Measurements from ENCODE around the gene ANO7. TPM values are rescaled to one million over a fixed set of nuclear protein-coding genes. Genes with fewer than 3 reads are reported as not detected.
A peak's percentile ranks its signal among the peaks of the same experiment; 100 is the strongest.

Gene ANO7
- total RNA-seq, 1 donor from 2014 or later = 0.45 TPM

DNA sequence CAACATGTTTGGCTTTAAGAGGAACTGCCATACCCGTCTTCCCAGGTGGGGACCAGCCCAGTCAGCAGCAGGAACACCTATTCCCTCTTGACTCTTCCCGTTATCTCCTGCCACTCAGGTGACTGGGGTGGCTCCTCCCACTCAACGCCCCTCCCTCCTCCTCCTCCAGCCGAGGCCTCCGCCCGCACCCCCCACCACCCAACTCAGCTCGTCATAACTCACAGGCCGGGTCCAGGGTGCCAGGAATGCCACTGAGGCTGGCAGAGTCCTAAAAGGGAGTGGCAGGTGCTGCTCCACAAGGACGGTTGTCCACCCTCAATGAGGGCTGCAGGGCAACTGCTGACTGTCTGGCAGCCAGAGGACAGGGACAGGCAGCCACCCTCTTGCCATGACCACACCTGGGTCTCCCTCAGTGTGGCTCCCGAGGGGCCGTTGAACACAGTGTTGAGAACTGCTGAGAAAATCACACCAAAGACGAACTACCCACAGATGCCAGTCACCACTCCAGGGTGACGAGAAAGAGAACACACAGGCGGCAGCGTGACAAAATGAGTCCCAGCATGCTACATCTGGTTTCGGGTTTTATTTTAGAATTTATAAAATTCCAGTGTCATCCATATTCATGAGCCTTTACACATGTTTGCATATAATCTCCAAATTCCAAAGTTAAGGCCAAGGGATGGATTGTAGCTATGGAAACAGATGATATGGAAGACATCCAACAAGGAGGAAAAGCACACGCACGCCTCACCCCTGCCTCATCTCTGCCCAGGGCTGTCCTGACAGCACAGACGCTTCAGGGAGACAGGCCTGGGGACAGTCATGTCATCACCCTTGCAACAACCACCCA is 38.5 kb downstream of the ANO7 start:
- no peak for DNase-seq (ENCODE audit: low read depth)

DNA sequence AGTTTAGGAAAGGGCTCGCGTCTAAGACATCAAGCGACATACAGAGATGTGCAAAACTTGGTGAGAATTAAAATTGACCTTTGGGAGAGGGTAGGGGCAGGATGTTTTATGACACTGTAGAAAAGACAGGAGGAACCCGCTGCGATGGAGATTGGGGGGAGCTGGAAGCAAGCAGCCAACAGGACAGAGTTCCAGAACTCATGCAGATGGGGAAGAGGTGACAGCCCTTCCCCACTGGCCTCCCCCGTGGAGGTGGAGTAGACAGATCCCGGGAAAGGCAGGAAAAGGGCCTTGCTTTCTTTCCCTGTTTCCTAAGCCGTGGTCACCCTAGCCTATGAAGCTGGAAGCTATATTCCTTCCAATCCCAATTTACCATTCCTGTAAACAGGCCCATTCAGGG is 39.1 kb downstream of the ANO7 start:
- DNase-seq (ENCODE audit: low read depth) = no peak

DNA sequence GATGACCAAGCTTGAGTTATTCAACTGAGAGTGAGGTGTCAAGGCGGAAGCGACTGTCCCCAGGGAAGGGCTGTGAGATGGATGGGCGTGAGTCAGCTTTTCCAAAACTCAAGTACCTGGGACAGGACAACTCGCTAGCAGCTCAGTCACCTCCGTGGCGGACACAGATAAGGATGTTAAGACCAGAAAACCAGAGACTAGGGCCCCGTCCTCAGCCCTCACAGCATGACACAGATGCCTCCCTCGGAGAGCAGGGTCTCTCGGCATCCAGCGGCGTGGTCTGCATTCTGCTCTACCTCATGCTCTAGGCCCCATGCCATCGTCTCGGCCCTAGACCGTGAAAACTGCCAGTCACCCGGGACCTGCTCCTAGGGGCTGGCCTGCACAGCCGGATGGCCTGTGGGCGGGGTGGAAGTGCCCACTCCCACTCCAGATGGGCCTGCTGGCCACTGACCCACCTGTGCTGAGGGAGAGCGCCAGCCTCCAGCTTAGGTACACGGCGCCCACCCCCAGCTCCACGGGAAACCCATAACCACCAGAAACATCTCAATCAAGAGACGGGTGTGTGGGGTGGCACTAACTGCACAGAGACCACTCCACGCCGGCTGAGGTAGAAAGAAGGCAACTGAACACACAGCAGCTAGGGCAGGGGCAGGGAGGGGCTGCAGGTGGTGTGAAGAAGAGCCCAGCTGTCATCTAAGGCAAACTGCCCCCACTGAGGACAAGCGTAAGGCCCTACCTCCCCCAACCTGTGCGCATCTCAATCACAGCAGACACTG is 39.8 kb downstream of the ANO7 start:
- no peak for DNase-seq (ENCODE audit: low read depth)

DNA sequence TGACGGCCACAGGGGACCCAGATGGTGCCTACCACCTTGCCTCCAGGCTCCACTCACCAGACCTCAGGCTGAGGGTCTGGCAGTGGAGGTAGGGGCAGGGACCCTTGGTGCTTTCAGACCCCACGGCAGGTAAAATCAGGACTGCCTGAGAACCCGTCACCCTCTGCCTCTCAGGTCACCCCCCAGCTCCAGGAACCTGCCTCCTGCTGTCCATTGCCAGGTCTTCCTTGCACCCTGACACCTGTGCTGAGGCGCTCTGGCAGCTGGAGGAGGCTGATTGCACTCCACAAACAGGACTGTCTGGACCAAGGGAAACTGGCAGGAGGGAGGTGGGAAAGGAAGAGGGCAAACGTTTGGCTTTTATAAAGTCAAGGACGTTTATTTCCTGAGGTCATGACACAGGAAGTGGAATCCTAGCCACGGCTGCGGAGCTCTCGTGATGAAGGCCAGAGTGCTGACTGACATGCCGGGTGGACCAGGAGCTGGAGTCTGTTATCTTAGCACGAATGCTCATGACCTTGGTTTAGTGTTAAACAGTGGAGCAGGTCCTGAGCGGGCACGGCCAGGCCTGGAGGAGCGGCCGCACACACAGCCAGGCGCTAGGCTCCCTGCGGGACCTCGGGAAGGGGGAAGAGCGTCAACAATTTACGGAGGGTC is 40.5 kb downstream of the ANO7 start:
- DNase-seq (ENCODE audit: low read depth) = no peak

DNA sequence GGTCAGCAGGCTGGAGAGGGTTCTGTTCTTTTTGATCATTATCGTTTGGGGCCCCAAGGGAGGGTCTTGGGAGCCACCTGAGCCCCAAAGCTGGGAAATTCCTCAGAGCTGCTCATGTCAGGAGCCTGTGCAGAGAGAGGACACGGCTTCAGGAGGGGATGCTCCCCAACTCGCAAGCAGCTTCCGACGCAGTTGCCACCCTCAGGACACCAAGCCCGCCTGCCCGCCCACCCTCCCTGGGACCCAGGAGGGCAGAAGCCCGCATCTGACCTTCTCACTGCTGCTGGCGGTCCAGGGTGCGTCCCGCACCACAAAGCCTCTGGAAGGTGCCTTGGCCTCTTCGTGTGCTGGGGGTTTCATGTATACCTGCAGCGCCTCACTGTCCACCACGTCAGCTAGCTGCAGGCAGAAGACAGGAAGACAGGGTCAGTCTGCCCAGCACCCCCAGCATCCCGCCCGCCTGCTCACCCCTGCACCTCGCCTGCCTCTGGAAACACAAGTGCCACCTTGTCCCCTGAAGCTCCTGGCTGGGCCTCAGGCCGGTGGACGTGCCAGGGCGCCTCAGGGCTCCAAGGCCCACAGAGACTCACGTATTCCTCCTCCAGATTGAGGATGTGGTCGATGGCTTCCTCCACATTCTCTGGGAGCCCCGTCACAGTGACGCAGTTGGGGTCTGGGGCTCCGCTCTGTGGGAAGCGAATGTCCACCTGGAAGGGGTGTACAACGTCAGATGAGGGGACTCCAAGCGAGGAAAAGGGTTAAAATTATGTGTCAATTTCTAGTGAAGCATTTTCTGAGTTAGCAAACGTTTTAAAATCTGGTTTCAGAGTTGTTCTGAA is 41.3 kb downstream of the ANO7 start:
- DNase-seq (ENCODE audit: low read depth) = no peak

DNA sequence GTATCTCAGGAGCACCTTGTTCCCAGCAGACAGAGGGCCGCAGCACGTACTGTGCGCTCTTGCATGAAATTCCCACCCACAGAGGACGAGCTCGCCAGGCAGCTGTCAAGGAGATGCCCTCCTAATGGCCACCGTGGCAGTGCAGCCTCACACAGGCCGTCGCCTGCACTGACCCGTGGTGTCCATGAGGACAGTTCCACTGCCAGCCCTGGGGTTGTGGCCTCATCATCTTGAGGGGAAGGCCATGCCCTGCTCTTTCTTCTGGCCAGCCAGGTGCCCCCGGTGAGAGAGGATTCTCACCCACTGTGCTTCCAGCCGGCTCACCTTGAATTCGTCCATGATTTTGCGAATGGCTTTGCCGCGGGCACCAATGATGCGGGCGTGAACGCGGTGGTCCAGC is 42.0 kb downstream of the ANO7 start:
- DNase-seq (ENCODE audit: low read depth) = no peak

DNA sequence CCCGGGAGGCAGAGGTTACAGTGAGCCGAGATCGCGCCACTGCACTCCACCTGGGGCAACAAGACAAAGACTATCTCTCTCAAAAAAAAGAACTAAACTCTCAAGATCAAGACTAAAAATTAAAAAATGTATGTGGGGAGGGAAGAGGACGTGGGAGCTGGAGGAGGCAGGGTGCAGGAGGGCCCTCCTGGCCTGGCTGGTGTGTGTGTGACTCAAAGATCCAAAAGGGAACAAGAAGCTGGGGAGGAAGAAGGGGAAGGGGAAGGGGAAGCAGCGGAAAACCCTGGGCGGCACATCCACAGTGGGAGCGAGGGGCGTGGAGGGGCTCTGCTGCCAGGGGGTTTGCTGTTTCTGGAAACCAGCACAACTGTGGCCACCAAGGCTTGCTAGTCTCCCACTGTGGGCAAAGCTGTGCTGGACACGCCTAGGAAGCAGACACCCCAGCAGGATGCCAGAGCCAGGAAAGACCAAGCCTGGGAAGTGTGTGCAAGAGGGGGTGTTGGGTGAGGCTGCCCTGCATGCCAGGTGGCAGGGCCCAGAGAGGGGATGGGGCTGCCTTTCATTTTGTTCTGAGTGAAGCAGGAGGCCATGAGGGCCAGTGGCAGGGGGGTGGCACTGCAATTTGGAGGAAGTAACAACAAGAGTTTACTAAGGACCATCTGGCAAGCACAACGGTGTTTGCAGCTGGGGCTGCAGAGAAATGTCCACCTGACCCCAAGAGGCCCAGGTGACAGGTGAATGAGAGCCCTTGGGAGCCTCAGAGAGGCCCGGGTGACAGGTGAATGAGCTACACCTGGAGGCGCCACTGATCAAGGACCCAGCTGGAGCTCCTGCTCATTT is 44.5 kb downstream of the ANO7 start:
- peak; percentile 48 for DNase-seq (ENCODE audit: low read depth)

DNA sequence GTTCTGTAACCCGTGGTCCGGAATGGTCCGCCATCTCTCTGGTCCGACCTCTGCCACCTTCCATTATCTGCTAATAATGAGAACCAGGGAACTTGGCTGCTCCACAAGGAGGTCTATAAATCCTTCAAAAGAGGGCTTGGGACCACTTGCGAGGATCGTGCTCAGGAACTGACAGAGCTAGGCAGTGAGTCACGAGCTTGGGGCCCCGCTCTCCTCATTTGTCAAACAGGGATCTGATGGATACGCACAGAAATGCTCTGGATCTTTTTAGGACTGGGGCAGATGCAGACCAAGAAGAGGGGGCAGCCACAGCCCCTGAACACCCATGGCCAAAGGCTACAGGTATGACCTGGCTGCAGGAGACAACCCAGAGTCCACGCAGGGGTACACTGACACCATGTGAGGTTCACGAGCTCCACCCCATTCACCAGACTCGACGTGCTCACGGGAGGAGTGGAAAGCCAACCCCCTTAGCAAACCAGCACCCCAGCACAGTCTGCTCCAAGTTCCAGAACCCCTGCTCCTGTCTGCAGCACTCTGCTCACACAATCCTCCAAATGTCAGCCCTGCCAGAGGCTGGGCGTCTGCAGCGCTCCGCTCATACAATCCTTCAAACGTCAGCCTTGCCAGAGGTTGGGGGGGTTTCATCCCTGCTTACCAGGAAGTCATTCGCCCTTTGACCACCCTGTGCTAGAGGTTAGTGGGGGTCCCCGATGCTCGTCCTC is 45.8 kb downstream of the ANO7 start:
- no peak for DNase-seq (ENCODE audit: low read depth)

DNA sequence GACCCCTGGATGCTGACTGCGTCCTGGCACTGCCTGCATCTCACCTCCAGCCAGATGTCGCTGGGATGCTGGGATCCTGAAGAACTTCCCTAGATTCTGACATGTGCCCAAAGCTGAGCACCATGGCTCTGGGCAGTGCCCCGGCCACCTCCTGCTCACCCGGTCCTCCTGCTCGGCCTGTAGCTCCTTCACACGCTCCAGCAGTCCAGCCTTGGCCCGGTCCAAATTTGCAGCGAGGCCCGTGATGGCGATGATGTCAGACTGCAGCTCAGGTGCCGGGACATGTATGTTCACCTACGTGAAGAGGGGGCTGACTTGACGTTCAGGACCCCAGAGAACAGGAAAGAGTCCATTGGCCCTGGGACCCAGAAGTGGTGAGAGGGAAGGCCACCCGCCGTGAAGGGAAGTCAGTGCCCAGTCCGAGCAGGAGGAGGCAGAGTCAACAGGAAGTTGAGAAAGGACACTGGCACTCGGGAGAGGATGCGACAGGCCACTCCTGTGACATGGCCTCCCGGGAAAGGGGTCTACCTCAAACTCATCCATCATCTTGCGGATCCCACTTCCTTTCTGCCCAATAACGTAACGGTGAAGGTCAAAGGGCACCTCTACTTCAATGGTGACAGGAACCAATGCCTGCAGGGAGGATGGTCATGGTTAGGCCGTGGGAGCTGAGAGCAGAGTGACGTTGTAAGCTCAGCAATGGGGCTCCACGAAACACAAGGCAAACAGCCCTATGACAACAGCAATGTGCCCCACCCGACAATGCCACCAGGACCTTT is 46.7 kb downstream of the ANO7 start:
- no peak for DNase-seq (ENCODE audit: low read depth)

DNA sequence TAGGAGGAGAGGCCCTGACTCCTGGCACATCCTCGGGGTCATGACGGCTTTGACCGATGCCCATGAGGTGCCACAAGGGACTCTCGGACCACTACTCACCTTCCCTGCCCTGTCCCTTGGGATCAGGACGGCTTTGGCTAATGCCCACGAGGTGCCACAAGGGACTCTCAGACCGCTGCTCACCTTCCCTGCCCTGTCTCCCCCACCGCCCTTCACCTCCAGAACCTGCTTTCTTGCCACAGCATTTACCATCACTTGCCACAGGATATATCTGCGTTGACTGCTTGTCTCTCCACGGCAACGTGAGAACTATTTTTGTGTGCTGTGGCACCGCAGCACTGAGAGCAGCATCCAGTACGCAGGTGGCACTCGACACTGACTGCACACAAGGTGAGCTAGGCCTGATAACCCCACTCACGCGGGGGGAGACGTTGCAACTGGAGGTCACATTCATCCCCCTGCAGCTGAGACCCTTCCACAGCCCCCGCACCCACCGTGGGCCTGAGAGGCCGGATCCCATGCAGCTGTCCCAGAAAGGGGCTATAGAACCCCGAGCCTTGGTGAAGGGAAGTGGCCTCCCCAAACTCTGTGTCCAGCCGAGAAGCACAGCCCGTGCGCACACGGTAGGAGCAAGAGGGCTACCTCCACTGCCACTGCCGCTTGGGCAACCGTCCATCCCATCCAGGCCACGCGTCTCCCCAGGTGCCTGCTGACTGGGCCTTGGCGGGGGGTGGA is 47.5 kb downstream of the ANO7 start:
- no peak for DNase-seq (ENCODE audit: low read depth)

DNA sequence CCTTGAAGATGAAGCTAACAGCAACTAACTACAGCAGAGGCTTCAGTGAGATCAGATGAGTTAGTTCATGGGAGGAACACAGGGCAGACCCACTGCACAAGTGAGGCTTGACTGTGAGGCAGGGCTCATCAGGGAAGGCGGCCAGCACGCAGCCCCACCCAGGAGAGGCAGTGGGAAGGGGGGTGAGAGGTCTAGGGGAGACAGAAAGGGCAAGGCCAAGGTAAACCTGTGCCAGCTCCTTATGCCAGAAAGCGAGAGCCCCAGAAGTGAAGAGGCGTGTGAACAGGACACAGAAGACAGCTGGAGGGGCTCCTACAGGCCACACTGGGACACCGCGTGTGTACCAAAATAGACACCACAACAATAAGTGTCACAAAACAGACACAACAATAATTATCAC is 48.6 kb downstream of the ANO7 start:
- DNase-seq (ENCODE audit: low read depth) = peak; percentile 15

DNA sequence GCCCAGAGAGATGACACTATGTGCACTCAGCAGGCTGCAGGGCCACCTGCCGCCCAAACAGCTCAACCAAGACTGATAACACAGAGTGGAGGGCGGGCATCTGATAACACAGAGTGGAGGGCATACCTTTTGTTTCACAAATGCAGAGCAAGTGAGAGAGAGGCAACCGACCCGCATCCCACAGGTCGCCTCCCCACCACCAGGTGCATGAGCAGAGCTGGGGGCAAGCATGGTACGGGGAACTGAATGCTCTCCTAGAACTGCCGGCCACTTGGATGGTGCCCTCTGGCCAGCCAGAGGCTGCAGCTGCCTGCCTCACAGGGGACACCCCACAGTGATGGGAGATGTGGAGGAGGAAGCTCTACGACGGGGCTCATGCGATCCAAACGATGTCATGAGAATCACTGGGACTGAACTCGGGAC is 49.5 kb downstream of the ANO7 start:
- DNase-seq (ENCODE audit: low read depth) = no peak

DNA sequence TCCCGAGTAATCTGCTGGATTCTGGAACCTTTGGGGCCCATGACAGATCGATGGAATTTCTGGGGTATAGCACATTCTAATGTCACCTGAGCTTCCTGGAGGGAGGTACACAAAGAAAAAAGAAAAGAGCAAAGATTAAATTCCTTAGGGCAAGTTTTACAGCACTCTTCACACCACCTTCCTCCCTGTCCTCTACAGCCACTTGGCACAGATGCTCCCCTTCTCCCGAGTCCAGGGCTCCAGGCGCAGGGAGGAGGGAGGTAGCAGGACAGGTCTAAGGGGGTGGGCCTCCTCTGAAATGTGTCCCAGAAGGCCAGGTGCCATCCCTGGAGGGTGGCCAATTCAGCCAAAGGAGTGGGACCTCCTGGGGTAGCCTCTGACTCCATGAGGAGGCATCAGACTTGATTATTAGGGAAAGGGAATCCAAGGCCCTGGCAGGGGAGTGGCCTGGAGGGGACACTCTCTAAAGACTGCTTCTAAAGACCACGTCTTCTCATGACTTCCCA is 50.3 kb downstream of the ANO7 start:
- DNase-seq (ENCODE audit: low read depth) = no peak

DNA sequence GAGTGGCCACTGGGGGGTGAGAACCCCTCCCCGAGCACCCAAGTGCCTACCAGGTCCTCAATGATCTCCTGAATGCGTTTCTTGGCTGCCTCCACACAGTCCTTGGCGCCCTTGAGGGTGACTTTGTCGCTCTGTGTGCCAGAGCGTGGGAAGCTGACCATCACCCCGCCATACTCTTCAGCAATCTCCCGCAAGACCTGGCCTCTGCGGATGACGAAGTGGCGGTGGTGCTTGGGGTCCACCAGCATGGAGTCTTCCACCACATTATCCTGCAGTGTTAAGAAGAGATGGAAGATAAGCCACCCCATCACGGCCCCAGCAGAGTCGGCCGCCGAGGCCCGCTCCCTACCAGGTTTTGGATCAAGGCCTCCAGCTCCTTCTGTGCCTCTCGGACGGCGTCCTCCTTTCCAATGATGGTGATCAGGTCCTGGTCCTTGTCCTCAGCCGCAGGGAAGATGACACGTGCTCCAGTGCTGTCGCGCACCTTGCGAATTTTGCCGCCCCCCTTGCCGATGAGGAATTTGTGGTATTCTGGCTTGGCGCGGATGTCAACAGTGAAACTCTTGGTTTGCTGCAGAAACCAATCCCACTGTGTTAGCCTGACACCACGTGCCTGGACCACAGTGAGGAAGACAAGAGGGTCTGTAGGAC is 51.2 kb downstream of the ANO7 start:
- DNase-seq (ENCODE audit: low read depth) = no peak

DNA sequence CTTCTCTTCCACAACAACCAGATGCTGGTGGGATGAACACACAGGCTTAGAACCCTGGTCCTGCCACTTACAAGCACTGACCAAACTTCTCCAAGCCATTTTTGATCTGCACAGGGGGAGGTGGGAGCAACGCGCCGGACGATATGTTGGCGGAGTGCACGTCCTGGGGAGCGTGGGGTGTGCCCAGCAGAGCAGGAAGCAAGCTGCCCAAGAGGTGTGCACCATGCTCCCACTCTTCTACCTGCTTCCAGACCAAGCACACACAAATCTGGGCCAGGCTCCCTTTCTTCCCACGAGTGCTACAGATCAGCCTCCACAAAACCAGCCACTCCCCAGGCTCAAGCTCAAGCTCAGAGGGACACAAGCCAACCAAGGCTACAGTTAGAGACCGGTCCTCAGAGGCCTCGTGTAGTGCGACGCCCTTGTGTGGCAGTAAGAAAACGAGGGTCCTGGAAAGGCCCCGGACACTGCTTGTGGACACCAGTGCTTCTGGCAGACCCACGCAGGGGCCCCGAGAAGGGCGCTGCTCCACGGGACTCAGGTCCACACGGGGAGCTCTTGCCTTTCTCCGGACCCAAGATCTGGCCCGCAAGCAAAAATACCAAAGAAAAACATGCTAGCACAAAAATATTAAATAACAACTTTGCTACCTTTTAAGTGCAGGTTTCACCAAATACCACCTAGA is 52.0 kb downstream of the ANO7 start:
- DNase-seq (ENCODE audit: low read depth) = no peak

DNA sequence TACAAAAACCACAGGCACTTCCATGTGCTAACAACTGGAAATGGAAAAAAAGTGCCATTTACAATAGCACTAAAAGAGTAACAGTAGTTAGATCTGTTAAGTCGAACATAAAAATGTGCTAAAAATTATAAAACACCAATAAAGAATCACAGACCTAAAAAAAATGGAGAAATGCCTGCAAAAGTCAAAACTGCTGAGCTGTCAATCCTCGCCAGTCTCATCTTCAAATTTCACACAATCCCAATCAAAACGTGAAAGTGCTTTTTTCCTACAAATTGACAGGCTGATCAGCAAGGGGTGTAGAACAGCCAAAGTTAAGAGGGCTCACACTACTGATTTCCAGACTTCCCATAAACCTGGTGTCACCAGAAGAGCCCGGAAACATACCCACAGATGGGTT is 53.2 kb downstream of the ANO7 start:
- no peak for DNase-seq (ENCODE audit: low read depth)

DNA sequence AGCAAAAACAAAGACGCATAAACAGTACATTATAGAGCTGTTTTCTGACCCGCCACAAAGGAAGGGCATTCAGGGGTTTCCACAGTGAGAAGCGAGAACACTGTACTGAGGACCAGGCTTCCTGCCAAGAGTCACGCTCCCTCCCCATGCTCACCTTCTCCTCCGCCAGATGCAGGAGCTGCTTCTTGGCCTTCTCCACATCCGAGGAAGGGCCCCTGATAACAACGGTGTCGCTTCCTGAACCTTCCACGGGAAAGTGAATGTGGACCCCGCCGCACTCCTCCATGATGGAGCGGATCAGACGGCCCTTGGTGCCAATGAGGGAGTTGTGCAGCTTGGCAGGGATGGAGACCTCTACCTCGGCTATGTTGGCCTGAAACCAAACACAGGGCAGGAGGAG is 53.8 kb downstream of the ANO7 start:
- no peak for DNase-seq (ENCODE audit: low read depth)

Data from myocyte (in vitro differentiated cells).